Upper lobe of right lung (tissue), 1 donor: Measurements from ENCODE around the gene TRAF7. TPM values are rescaled to one million over a fixed set of nuclear protein-coding genes. Genes with fewer than 3 reads are reported as not detected.

Experiments used
- ATAC-seq: fragments of 200-7000 bp; cut with Tn5 transposase; one replicate; pipeline ENCODE4 v1.9.1; 2020; ENCODE audit warnings: mild to moderate bottlenecking, moderate library complexity
- DNase-seq: peaks from one replicate; pipeline ENCODE4 v3.0.0-alpha.2; 2020
- H3K27ac ChIP-seq: fragments of 200-600 bp; one replicate; pipeline ENCODE4 v1.8.0; 2022
- H3K27me3 ChIP-seq: fragments of 200-600 bp; one replicate; pipeline ENCODE4 v1.8.0; 2022; ENCODE audit warnings: mild to moderate bottlenecking
- H3K36me3 ChIP-seq: fragments of 200-600 bp; one replicate; pipeline ENCODE4 v1.8.0; 2022
- H3K4me1 ChIP-seq: fragments of 200-600 bp; one replicate; pipeline ENCODE4 v1.8.0; 2022
- H3K4me3 ChIP-seq: fragments of 200-600 bp; one replicate; pipeline ENCODE4 v1.8.0; 2022; ENCODE audit warnings: mild to moderate bottlenecking
- H3K9me3 ChIP-seq: fragments of 200-600 bp; one replicate; pipeline ENCODE4 v1.8.0; 2022
- CTCF ChIP-seq: fragments of 200-600 bp; IDR thresholded peaks from one replicate; pipeline ENCODE4 v1.8.0; 2022; ENCODE audit warnings: antibody characterized with exemption
- intact Hi-C: fragments of 100-400 bp; cut with DNase I; formaldehyde crosslinking; loops from one replicate; pipeline ENCODE4 v1.11.0; 2022
- total RNA-seq: library from RNA; stranded (reverse); fragmentation: NEBNext Ultra II Directional; extraction: Animal tissue kit (Norgen Biotek cat#: 25700); gene quantifications from one replicate; pipeline ENCODE4 v1.2.1, GENCODE V29; 2021
- donor health status: DM: no; HTN: yes; CAD: no; lungs with severe emphysema.

TRAF7 gene
- total RNA-seq, 1 donor from 2014 or later, result 64.3 TPM

DNA sequence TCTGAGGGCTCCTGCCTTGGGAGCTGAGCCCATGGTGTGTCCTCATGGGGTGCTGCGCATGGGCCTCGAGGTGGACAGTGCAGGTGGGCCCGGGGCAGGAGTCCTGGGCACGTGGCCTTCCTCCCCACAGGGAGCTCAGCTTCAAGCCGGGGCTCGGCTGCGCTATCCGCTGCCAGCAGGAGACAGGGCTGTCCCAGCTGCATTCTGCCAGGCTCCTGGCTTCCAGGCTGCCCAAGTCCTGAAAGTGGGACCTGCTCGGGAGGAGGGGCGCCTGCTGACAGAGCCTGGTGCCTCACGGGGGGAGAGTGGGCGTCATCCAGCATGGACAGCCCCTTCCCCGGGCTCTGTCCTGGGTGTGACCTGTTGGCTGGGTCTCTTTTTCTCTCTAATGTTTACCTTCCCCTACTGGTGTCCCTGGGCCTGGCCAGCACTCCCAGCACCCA is 7.1 kb downstream of the TRAF7 start:
- no peak overlapping the region for H3K4me3 ChIP-seq
- no peak overlapping the region for H3K27ac ChIP-seq
- ATAC-seq, result no peak
- H3K36me3 ChIP-seq, result peaks cover 20% of the 10 kb centered on the region
- no peaks in the 10 kb centered on the region for H3K27me3 ChIP-seq
- no peak for TF ChIP-seq CTCF
- H3K9me3 ChIP-seq, result no peaks in the 10 kb centered on the region
- H3K4me1 ChIP-seq, result peaks cover 32% of the 10 kb centered on the region
- DNase-seq, result no peak
- intact Hi-C loops, result no loop called here

DNA sequence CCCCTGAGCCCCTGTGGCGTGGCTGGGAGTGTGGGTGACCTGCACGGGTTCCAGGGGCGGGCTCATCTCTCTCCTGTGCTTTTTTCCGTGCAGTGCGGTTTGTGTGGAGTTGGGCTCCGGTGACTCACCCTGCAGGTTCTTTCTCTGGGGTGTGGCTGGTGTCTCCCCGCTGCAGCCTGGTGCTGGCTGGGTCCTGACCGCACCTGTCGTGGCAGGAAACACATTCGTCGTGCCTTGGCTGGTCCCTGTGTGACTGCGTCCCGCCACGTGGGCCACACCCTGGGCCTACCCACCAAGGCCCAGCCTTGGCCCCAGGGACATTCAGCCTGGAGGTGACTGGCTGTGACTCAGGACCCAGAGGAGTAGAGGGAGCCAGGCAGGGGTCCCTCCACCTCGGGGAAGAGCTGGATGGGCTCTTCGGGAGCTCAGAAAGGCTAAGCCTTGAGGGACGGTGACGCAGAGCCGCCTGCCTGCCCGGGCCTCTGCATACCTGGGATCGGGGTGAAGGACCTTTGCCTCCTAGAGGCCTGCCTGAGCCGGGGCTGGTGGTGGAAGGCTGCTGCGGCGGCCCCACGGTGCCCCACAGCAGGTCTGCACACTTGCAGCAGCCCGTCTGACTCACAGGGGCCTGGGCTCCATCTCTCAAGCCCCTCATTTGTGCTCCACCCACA is 7.8 kb downstream of the TRAF7 start:
- Histone ChIP-seq H3K4me1 (peaks cover 25% of the 10 kb centered on the region), H3K27me3 (no peaks in the 10 kb centered on the region), H3K9me3 (no peaks in the 10 kb centered on the region), H3K36me3 (peaks cover 25% of the 10 kb centered on the region), H3K4me3 (no peak overlapping the region), H3K27ac (no peak overlapping the region)
- ATAC-seq (no peak), DNase-seq (no peak)
- intact Hi-C loops, result no loop called here
- TF ChIP-seq CTCF, result no peak

GRCh38 chr16:2165861-2166260 is 10.3 kb downstream of the TRAF7 start:
- no peak for DNase-seq
- no peak overlapping the region for H3K27ac ChIP-seq
- H3K27me3 ChIP-seq, result no peaks in the 10 kb centered on the region
- H3K36me3 ChIP-seq, result peaks cover 30% of the 10 kb centered on the region
- no peak for ATAC-seq
- no peak overlapping the region for H3K4me3 ChIP-seq
- H3K9me3 ChIP-seq, result no peaks in the 10 kb centered on the region
- intact Hi-C loops, result no loop called here
- TF ChIP-seq CTCF, result no peak
- H3K4me1 ChIP-seq, result peaks cover 3% of the 10 kb centered on the region

GRCh38 chr16:2166263-2167067 is 10.9 kb downstream of the TRAF7 start:
- no peaks in the 10 kb centered on the region for H3K4me1 ChIP-seq
- DNase-seq (no peak), ATAC-seq (no peak)
- H3K27ac ChIP-seq, result no peak overlapping the region
- intact Hi-C loops, result no loop called here
- no peaks in the 10 kb centered on the region for H3K27me3 ChIP-seq
- no peaks in the 10 kb centered on the region for H3K9me3 ChIP-seq
- no peak for TF ChIP-seq CTCF
- H3K4me3 ChIP-seq, result no peak overlapping the region
- H3K36me3 ChIP-seq, result peaks cover 32% of the 10 kb centered on the region

GRCh38 chr16:2167068-2167638 is 11.6 kb downstream of the TRAF7 start:
- Histone ChIP-seq H3K4me3 (no peak overlapping the region), H3K4me1 (no peaks in the 10 kb centered on the region), H3K9me3 (no peaks in the 10 kb centered on the region), H3K36me3 (peaks cover 37% of the 10 kb centered on the region), H3K27ac (no peak overlapping the region), H3K27me3 (no peaks in the 10 kb centered on the region)
- ATAC-seq (no peak), DNase-seq (no peak)
- intact Hi-C loops, result no loop called here
- TF ChIP-seq CTCF, result no peak
